Measurements from ENCODE around the gene GREM1. TPM values are rescaled to one million over a fixed set of nuclear protein-coding genes. Genes with fewer than 3 reads are reported as not detected.

Gene GREM1
- total RNA-seq, result 0.05 and 1.6 TPM in 2 replicates

GRCh38 chr15:32717426-32718226, at the start of gene GREM1:
Gene GREM1, plus strand, starts transcription at chr15:32718004. Its CDS starts 12,687 bp downstream, at chr15:32730691.

Other genes with a start within 250 kb of the GREM1 start
- gene GOLGA8N, start 124.5 kb upstream of the GREM1 start, total RNA-seq, result 0.27 and 0.34 TPM in 2 replicates
- gene ARHGAP11A, start 102.5 kb upstream of the GREM1 start, total RNA-seq, result 21.2 and 21.6 TPM in 2 replicates
- 0.30 and 0.60 TPM in 2 replicates for gene SCG5, start 76.3 kb upstream of the GREM1 start, total RNA-seq

Data from mammary microvascular endothelial cell (primary cell).